Hepatocyte (in vitro differentiated cells): ENCODE measurements around the gene ABCB1.

ENCODE experiments used
- CTCF ChIP-seq: fragments of 200-600 bp; sonication (generic); IDR thresholded peaks from 2 replicates; pipeline ENCODE4 v1.5.1; 2016; ENCODE audit warnings: antibody characterized with exemption, mild to moderate bottlenecking; ENCODE audit not compliant: poor library complexity
- EZH2 ChIP-seq: fragments of 200-600 bp; sonication (generic); IDR thresholded peaks from 2 replicates; pipeline ENCODE4 v1.6.1; 2016; ENCODE audit warnings: antibody characterized with exemption, mild to moderate bottlenecking, borderline replicate concordance
- EZH2phosphoT487 ChIP-seq: fragments of 200-600 bp; sonication (generic); IDR thresholded peaks from one replicate; pipeline ENCODE4 v1.6.1; 2018; ENCODE audit warnings: antibody characterized with exemption, mild to moderate bottlenecking, low read depth, moderate library complexity; ENCODE audit not compliant: unreplicated experiment, severe bottlenecking

- no peak for TF ChIP-seq CTCF
- no peak for TF ChIP-seq EZH2
- TF ChIP-seq EZH2phosphoT487, result no peak
Observed at GRCh38 chr7:87534072-87534471, 66.6 kb downstream of the ABCB1 start.
